Measurements from ENCODE around the gene KDM3A. TPM values are rescaled to one million over a fixed set of nuclear protein-coding genes. Genes with fewer than 3 reads are reported as not detected.

The KDM3A gene
- total and polyA plus RNA-seq, 9 of the 15 experiments (the other 6 are each of a cell fraction or from before 2014, with no cell fraction given), result 7.5 to 95.4 (median 24.8) TPM

DNA sequence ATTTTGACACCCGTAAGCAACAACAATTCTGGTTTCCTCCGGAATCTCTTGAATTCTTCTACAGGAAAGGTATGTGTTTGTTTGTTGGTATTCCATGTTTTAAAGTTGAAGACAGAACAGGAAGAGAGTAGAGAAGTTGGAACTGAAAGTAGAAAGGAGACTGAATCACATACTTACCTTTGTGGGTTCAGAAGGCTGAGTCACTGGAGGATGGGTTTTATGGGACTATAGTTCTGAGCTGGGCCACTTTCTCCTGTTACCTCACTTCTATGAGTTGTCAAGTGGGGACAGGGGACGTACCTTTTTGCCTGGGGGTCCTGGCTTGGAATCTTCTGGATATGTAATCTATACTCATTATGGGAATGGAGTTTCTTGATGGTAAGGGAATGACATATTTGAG lies 40.9 kb downstream of the KDM3A start (continued):
- TF ChIP-seq AFF1 (IDR thresholded peaks at IDR 0.05; ENCODE audit: low read depth in 1 of 2, partially characterized antibody in 2 of 2) (no peak), STAT5B (CRISPR knock-in tag; IDR thresholded peaks at IDR 0.05) (no peak), ZNF134 (CRISPR knock-in tag; conservative IDR thresholded peaks at IDR 0.05) (no peak), THRAP3 (IDR thresholded peaks at IDR 0.05; ENCODE audit: borderline replicate concordance) (no peak), ZNF408 (CRISPR knock-in tag; IDR thresholded peaks at IDR 0.05; ENCODE audit: low read depth) (no peak)

- TF ChIP-seq POLR2B (IDR thresholded peaks at IDR 0.05; ENCODE audit: low read depth, partially characterized antibody) (no peak), HNRNPLL (IDR thresholded peaks at IDR 0.05; ENCODE audit: low read depth, low read length, poor library complexity, severe bottlenecking) (no peak), RBM17 (IDR thresholded peaks at IDR 0.05; ENCODE audit: borderline replicate concordance, low read depth, low read length) (no peak)
- TF ChIP-seq, protein P1, sequence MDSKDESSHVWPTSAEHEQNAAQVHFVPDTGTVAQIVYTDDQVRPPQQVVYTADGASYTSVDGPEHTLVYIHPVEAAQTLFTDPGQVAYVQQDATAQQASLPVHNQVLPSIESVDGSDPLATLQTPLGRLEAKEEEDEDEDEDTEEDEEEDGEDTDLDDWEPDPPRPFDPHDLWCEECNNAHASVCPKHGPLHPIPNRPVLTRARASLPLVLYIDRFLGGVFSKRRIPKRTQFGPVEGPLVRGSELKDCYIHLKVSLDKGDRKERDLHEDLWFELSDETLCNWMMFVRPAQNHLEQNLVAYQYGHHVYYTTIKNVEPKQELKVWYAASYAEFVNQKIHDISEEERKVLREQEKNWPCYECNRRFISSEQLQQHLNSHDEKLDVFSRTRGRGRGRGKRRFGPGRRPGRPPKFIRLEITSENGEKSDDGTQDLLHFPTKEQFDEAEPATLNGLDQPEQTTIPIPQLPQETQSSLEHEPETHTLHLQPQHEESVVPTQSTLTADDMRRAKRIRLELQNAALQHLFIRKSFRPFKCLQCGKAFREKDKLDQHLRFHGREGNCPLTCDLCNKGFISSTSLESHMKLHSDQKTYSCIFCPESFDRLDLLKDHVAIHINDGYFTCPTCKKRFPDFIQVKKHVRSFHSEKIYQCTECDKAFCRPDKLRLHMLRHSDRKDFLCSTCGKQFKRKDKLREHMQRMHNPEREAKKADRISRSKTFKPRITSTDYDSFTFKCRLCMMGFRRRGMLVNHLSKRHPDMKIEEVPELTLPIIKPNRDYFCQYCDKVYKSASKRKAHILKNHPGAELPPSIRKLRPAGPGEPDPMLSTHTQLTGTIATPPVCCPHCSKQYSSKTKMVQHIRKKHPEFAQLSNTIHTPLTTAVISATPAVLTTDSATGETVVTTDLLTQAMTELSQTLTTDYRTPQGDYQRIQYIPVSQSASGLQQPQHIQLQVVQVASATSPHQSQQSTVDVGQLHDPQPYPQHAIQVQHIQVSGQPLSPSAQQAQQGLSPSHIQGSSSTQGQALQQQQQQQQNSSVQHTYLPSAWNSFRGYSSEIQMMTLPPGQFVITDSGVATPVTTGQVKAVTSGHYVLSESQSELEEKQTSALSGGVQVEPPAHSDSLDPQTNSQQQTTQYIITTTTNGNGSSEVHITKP (IDR thresholded peaks at IDR 0.05; ENCODE audit: partially characterized antibody), result no peak
- ChIA-PET CTCF (ENCODE audit: low intra/inter-chr PET ratio) (no interaction called here), POLR2A (interaction anchor here (1.1 kb wide), 1 partner anchor 22 kb away, joined by 3 read pairs; no protein-coding TSS in a partner anchor)
- Histone ChIP-seq H3K4me3 (no peak overlapping the region), H4K20me1 (replicated peaks; ENCODE audit: control insufficient read depth, insufficient read depth, low read length) (no peaks in the 10 kb centered on the region), H3K27me3 (ENCODE audit: control insufficient read depth in 2 of 2, insufficient read depth in 2 of 2, low read length in 2 of 2) (no peaks in the 10 kb centered on the region), H2AFZ (ENCODE audit: low read depth, low read length) (no peak overlapping the region), H3K9me1 (ENCODE audit: control insufficient read depth, insufficient read depth, low read length) (no peaks in the 10 kb centered on the region), H3K27ac (ENCODE audit: extremely low read depth, low read depth, low read length) (no peak overlapping the region), H3K4me1 (replicated peaks in 1 of 2; ENCODE audit: control insufficient read depth in 2 of 2, insufficient read depth in 2 of 2, low read length in 2 of 2) (no peaks in the 10 kb centered on the region), H3K9me3 (replicated peaks; ENCODE audit: control insufficient read depth, insufficient read depth, low read depth, low read length) (no peaks in the 10 kb centered on the region), H3K79me2 (ENCODE audit: control insufficient read depth, insufficient read depth, low read length) (no peaks in the 10 kb centered on the region), H3K4me2 (ENCODE audit: insufficient read depth, low read length) (no peak overlapping the region), H3K9ac (ENCODE audit: insufficient read depth in 1 of 2, low read depth in 2 of 2, low read length in 2 of 2) (no peak overlapping the region), H3K36me3 (ENCODE audit: control insufficient read depth, insufficient read depth, low read length) (peaks cover 97% of the 10 kb centered on the region)
- DNase-seq (ENCODE audit: extremely low read depth in 1 of 4, low spot score in 3 of 4), result no peak
- no peak for ATAC-seq
- BruUV-seq (replicated peaks), result no TSS peak
- 96% methylated on average over 3 of the region's 3 CpGs for WGBS (ENCODE audit: insufficient coverage, low coverage, missing lambda C conversion rate)
- in situ Hi-C loops (cut with MboI) (no loop called here), intact Hi-C loops (cut with micrococcal nuclease) (no loop called here)
- no peak for FAIRE-seq
Measured at GRCh38 chr2:86484385-86484784, 43.2 kb downstream of the KDM3A start.
